H1 (cell line): ENCODE results near the gene FSTL4. TPM values are rescaled to one million over a fixed set of nuclear protein-coding genes. Genes with fewer than 3 reads are reported as not detected.

Experiments
- CEBPB ChIP-seq: IDR thresholded peaks from 2 replicates; pipeline ENCODE4 v1.6.1; 2012; ENCODE audit warnings: low read depth, low read length
- CHD7 ChIP-seq: fragments of 300-600 bp; sonication (generic); IDR thresholded peaks from 2 replicates; pipeline ENCODE4 v1.7.1; 2012; ENCODE audit warnings: low read length, moderate library complexity, mild to moderate bottlenecking, inconsistent platforms; ENCODE audit not compliant: insufficient replicate concordance
- CREB1 ChIP-seq: IDR thresholded peaks from 2 replicates; pipeline ENCODE4 v1.6.1; 2012; ENCODE audit warnings: inconsistent platforms
- E2F6 ChIP-seq: IDR thresholded peaks from 2 replicates; pipeline ENCODE4 v1.6.1; 2012; ENCODE audit warnings: inconsistent platforms
- EGR1 ChIP-seq: IDR thresholded peaks from 2 replicates; pipeline ENCODE4 v1.6.1; 2011; ENCODE audit warnings: low read depth, low read length, borderline replicate concordance
- EZH2 ChIP-seq: fragments of 200-600 bp; sonication (generic); IDR thresholded peaks from 2 replicates; pipeline ENCODE4 v1.7.1; 2012; ENCODE audit warnings: low read depth, mild to moderate bottlenecking, moderate library complexity, low read length, inconsistent platforms; ENCODE audit not compliant: severe bottlenecking
- FOSL1 ChIP-seq: IDR thresholded peaks from 2 replicates; pipeline ENCODE4 v1.6.1; 2011; ENCODE audit warnings: mild to moderate bottlenecking, low read depth, low read length, moderate library complexity; ENCODE audit not compliant: insufficient read depth
- HDAC6 ChIP-seq: IDR thresholded peaks from one replicate; pipeline ENCODE4 v1.7.1; 2012; ENCODE audit warnings: low read depth, mild to moderate bottlenecking, inconsistent platforms, low read length, moderate library complexity
- SP1 ChIP-seq: IDR thresholded peaks from 2 replicates; pipeline ENCODE4 v1.6.1; 2011; ENCODE audit warnings: low read depth, low read length
- YY1 ChIP-seq: IDR thresholded peaks from 2 replicates; pipeline ENCODE4 v1.6.1; 2011; ENCODE audit warnings: low read depth, mild to moderate bottlenecking, low read length
- ZNF274 ChIP-seq: IDR thresholded peaks from 2 replicates; pipeline ENCODE4 v1.7.0; 2012; ENCODE audit warnings: low read length, borderline replicate concordance; ENCODE audit errors: extremely low read depth
- polyA plus RNA-seq, 7 experiments: library from polyadenylated mRNA; depleted of rRNA in 3 of 7; stranded (reverse) in 5 of 7; unstranded in 2 of 7; fragments of >200 nt in 5 of 7; fragments of 200-250 nt in 2 of 7; gene quantifications; 1 replicate in 5 of 7; 2 replicates in 1 of 7; 4 replicates in 1 of 7; pipeline versions ENCODE4 v1.2.1 to v1.2.3, GENCODE V29; 2011 to 2013; ENCODE audit warnings: missing spikeins in 2 of 7, mixed read lengths in 2 of 7
- total RNA-seq: library from RNA; stranded (reverse); fragmentation: NEBNext Ultra II Directional; extraction: Animal tissue kit (Norgen Biotek cat#: 25700); gene quantifications from 2 replicates; pipeline ENCODE4 v1.2.1, GENCODE V29; 2021

Gene FSTL4
- total and polyA plus RNA-seq, 2 of the 8 experiments (the other 6 are each of a cell fraction or from before 2014, with no cell fraction given) = 3.1 to 4.1 TPM

- TF ChIP-seq CHD7 (no peak), EZH2 (no peak), E2F6 (no peak), YY1 (no peak), FOSL1 (no peak), SP1 (no peak), CEBPB (no peak), CREB1 (no peak), ZNF274 (no peak), EGR1 (no peak), HDAC6 (no peak)
Observed at GRCh38 chr5:133321286-133321832, 291.0 kb downstream of the FSTL4 start (continued).
